OCI-LY1 (cell line): Measurements from ENCODE around the gene PRKAG3.

ENCODE experiments used
- H2AFZ ChIP-seq: fragments of 200-600 bp; sonication (generic), shearing (Covaris generic); 2 replicates; pipeline ENCODE4 v1.6.0; 2014; ENCODE audit warnings: antibody characterized with exemption, mild to moderate bottlenecking, low read length
- H3F3A ChIP-seq: fragments of 200-600 bp; sonication (generic), shearing (Covaris generic); 2 replicates; pipeline ENCODE4 v1.6.0; 2014; ENCODE audit warnings: mild to moderate bottlenecking, antibody characterized with exemption, low read length, moderate library complexity; ENCODE audit not compliant: insufficient read depth
- H3K27ac ChIP-seq: fragments of 200-600 bp; sonication (generic); 2 replicates; pipeline ENCODE4 v1.5.1; 2014; ENCODE audit warnings: low read length, mixed run types, mild to moderate bottlenecking, low read depth; ENCODE audit not compliant: poor library complexity, severe bottlenecking
- H3K27me3 ChIP-seq: fragments of 200-600 bp; sonication (generic); 2 replicates; pipeline ENCODE4 v1.6.0; 2014; ENCODE audit warnings: antibody characterized with exemption, mild to moderate bottlenecking, low read length, moderate library complexity; ENCODE audit not compliant: insufficient read depth
- H3K36me3 ChIP-seq: fragments of 200-600 bp; sonication (generic); 2 replicates; pipeline ENCODE4 v1.6.1; 2014; ENCODE audit warnings: mild to moderate bottlenecking, antibody characterized with exemption, low read length, moderate library complexity, mixed read lengths; ENCODE audit not compliant: insufficient read depth
- H3K4me1 ChIP-seq: fragments of 200-600 bp; sonication (generic); 2 replicates; pipeline ENCODE4 v1.5.1; 2014; ENCODE audit warnings: mild to moderate bottlenecking, low read length, moderate library complexity; ENCODE audit not compliant: insufficient read depth, severe bottlenecking
- H3K4me2 ChIP-seq: fragments of 200-600 bp; sonication (generic), shearing (Covaris generic); 2 replicates; pipeline ENCODE4 v1.6.1; 2014; ENCODE audit warnings: low read length
- H3K4me3 ChIP-seq: fragments of 200-600 bp; sonication (generic); 2 replicates; pipeline ENCODE4 v1.5.1; 2014; ENCODE audit warnings: low read length, low read depth, mild to moderate bottlenecking, mixed read lengths; ENCODE audit not compliant: poor library complexity, severe bottlenecking
- H3K79me2 ChIP-seq: fragments of 200-600 bp; shearing (Covaris generic); 2 replicates; pipeline ENCODE4 v1.6.1; 2016; ENCODE audit warnings: mixed run types, low read length, mixed read lengths; ENCODE audit not compliant: insufficient read depth
- H3K9ac ChIP-seq: fragments of 200-600 bp; sonication (generic), shearing (Covaris generic); 2 replicates; pipeline ENCODE4 v1.6.1; 2014; ENCODE audit warnings: mild to moderate bottlenecking, low read length, mixed read lengths
- H3K9me2 ChIP-seq: fragments of 200-600 bp; sonication (generic), shearing (Covaris generic); 2 replicates; pipeline ENCODE4 v1.6.1; 2014; ENCODE audit warnings: low read depth, mild to moderate bottlenecking, low read length, mixed read lengths
- H3K9me3 ChIP-seq: fragments of 200-600 bp; shearing (Covaris generic); 2 replicates; pipeline ENCODE4 v1.6.1; 2014; ENCODE audit warnings: low read length, mixed read lengths
- H4K20me1 ChIP-seq: fragments of 200-600 bp; sonication (generic), shearing (Covaris generic); 2 replicates; pipeline ENCODE4 v1.6.0; 2016; ENCODE audit warnings: mild to moderate bottlenecking, low read length; ENCODE audit not compliant: insufficient read depth
- CTCF ChIP-seq: fragments of 200-600 bp; sonication (generic), shearing (Covaris generic); IDR thresholded peaks from 2 replicates; pipeline ENCODE4 v1.5.1; 2017; ENCODE audit warnings: mild to moderate bottlenecking, antibody characterized with exemption, low read length, moderate library complexity, mixed read lengths
- EZH2 ChIP-seq: fragments of 200-600 bp; sonication (generic), shearing (Covaris generic); IDR thresholded peaks from 2 replicates; pipeline ENCODE4 v1.8.0; 2017; ENCODE audit warnings: borderline replicate concordance, mixed run types, mild to moderate bottlenecking, antibody characterized with exemption, low read length, moderate library complexity, mixed read lengths

The PRKAG3 gene

GRCh38 chr2:218871345-218872302, 40.0 kb upstream of the PRKAG3 start:
- Histone ChIP-seq H2AFZ (no peak overlapping the region), H3F3A (no peaks in the 10 kb centered on the region), H3K36me3 (no peaks in the 10 kb centered on the region), H3K79me2 (no peaks in the 10 kb centered on the region), H3K9ac (peak overlapping the region; percentile 32; the same call in 1 of the 2 replicates), H3K27me3 (peaks cover 11% of the 10 kb centered on the region), H3K4me2 (peak overlapping the region; percentile 59), H3K4me3 (peak overlapping the region; percentile 57), H3K9me3 (no peaks in the 10 kb centered on the region), H3K9me2 (no peaks in the 10 kb centered on the region), H3K4me1 (peaks cover 20% of the 10 kb centered on the region), H4K20me1 (no peaks in the 10 kb centered on the region), H3K27ac (no peak overlapping the region)
- TF ChIP-seq CTCF: no peak
- no peak for TF ChIP-seq EZH2

- no peak overlapping the region for H2AFZ ChIP-seq
- no peaks in the 10 kb centered on the region for H3K9me2 ChIP-seq
- no peak overlapping the region for H3K27ac ChIP-seq
- H3K4me1 ChIP-seq: peaks cover 20% of the 10 kb centered on the region
- no peaks in the 10 kb centered on the region for H3K79me2 ChIP-seq
- no peaks in the 10 kb centered on the region for H4K20me1 ChIP-seq
- H3K36me3 ChIP-seq: no peaks in the 10 kb centered on the region
- peak overlapping the region; percentile 57 for H3K4me3 ChIP-seq
- peak overlapping the region; percentile 59 for H3K4me2 ChIP-seq
- H3K9ac ChIP-seq: peak overlapping the region; percentile 32; the same call in 1 of the 2 replicates
- TF ChIP-seq CTCF (no peak), EZH2 (no peak)
- H3F3A ChIP-seq: no peaks in the 10 kb centered on the region
- H3K27me3 ChIP-seq: peaks cover 11% of the 10 kb centered on the region
- H3K9me3 ChIP-seq: no peaks in the 10 kb centered on the region
These were observed 39.4 kb upstream of the PRKAG3 start for GRCh38 chr2:218870984-218871344.

- H3K27me3 ChIP-seq: peaks cover 6% of the 10 kb centered on the region
- no peaks in the 10 kb centered on the region for H3K9me2 ChIP-seq
- H2AFZ ChIP-seq: no peak overlapping the region
- TF ChIP-seq CTCF (no peak), EZH2 (no peak)
- H3K79me2 ChIP-seq: no peaks in the 10 kb centered on the region
- H3K9me3 ChIP-seq: no peaks in the 10 kb centered on the region
- no peak overlapping the region for H3K4me2 ChIP-seq
- H3K4me1 ChIP-seq: peaks cover 20% of the 10 kb centered on the region
- no peak overlapping the region for H3K4me3 ChIP-seq
- no peaks in the 10 kb centered on the region for H4K20me1 ChIP-seq
- H3K9ac ChIP-seq: no peak overlapping the region
- H3K27ac ChIP-seq: no peak overlapping the region
- H3F3A ChIP-seq: no peaks in the 10 kb centered on the region
- no peaks in the 10 kb centered on the region for H3K36me3 ChIP-seq
These were observed 37.5 kb upstream of the PRKAG3 start for GRCh38 chr2:218869064-218869463.
